ENCODE measurements around the gene EPB41L1. TPM values are rescaled to one million over a fixed set of nuclear protein-coding genes. Genes with fewer than 3 reads are reported as not detected.

The EPB41L1 gene
- total RNA-seq, 1 donor from 2014 or later: 54.8 TPM

DNA sequence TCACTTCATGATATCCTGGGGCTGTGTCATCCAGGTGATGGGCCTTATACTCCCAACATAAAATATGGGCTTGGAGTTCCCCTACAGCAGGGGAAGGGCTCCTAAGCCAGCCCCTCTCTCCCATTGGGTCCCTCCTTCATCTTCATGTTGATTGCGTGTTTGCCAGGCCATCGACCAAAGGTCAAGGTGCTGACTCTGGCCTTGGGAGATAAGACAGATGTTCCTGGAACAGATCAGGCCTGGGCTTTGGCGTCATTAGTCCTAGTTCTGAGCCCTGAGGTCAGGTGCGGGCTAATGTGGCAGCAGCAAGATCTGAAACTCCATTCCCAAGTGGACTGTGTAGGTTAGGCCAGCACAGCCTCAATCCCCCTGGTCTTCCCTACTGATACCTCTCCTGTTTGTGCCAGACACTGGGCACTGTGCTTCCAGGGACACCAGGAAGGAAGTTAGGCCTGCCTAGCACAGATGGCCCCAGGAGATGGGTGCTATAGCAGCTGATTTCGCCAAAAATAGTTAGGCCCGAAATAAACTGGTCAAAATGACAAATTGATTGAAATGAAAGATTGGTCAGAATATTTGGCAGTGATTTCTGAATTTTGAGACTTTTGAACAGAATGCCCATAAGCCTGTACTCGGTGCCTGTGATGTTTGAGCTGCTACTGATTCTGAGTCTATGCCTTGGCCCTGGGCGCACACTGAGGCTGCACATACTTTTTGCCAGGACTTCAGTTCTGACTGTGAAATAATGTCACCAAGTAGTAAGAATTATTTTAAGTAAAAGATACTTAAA, 28.8 kb downstream of the EPB41L1 start:
- Histone ChIP-seq H3K4me3 (no peak overlapping the region), H3K36me3 (peaks cover 0 to 44% of the 10 kb centered on the region in 2 donors), H3K4me1 (no peaks in the 10 kb centered on the region), H3K27me3 (no peaks in the 10 kb centered on the region), H3K9me3 (no peaks in the 10 kb centered on the region), H3K27ac (no peak overlapping the region)
- no peak for DNase-seq (ENCODE audit: extremely low spot score in 2 of 2)
- intact Hi-C loops (cut with DNase I): no loop called here
- TF ChIP-seq, protein P1, sequence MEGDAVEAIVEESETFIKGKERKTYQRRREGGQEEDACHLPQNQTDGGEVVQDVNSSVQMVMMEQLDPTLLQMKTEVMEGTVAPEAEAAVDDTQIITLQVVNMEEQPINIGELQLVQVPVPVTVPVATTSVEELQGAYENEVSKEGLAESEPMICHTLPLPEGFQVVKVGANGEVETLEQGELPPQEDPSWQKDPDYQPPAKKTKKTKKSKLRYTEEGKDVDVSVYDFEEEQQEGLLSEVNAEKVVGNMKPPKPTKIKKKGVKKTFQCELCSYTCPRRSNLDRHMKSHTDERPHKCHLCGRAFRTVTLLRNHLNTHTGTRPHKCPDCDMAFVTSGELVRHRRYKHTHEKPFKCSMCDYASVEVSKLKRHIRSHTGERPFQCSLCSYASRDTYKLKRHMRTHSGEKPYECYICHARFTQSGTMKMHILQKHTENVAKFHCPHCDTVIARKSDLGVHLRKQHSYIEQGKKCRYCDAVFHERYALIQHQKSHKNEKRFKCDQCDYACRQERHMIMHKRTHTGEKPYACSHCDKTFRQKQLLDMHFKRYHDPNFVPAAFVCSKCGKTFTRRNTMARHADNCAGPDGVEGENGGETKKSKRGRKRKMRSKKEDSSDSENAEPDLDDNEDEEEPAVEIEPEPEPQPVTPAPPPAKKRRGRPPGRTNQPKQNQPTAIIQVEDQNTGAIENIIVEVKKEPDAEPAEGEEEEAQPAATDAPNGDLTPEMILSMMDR (IDR thresholded peaks at IDR 0.05): no peak
- no peak for TF ChIP-seq POLR2A (IDR thresholded peaks at IDR 0.05)
- no peak for TF ChIP-seq POLR2AphosphoS5 (IDR thresholded peaks at IDR 0.05; ENCODE audit: insufficient read depth in 1 of 2, low read depth in 1 of 2)

DNA sequence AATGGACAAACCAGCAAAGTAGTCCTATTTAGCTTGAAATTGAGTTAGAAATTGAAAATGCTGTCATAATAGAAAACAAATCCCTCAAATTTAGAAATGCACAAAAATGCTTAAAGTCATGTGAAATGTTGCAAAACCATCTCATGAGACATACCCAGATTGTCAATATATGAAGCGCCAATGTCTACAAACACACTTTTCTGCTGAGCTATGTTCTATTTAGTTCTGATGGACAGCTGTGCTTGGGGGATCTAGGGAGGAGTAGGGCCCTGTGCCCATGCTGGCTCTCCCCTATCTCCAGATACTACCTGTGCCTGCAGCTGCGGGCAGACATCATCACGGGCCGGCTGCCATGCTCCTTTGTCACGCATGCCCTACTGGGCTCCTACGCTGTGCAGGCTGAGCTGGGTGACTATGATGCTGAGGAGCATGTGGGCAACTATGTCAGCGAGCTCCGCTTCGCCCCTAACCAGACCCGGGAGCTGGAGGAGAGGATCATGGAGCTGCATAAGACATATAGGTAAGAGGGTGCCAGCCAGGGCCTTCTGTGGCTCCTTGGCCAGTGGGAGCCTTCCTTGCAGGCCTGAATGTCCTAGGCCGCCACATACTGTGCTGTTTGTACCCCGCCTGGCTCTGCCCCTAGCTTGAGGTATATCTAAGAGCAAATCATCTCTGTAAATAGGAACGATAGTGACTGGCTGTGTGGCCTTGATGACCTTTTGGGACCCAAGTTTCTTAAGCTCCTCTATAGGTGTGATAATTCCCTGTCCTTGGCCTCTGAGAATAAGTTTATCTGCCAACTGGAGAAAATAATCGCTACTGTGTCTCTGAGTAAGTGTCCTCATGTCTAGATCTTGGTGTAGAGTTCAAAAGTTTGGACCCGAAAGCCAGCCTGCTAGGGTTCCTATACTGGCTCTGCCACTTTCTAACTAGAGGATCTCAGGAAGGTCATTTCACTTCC, 30.6 kb downstream of the EPB41L1 start:
- no peaks in the 10 kb centered on the region for H3K4me1 ChIP-seq
- H3K4me3 ChIP-seq: no peak overlapping the region
- DNase-seq (ENCODE audit: extremely low spot score in 2 of 2): no peak
- no peaks in the 10 kb centered on the region for H3K9me3 ChIP-seq
- H3K27me3 ChIP-seq: no peaks in the 10 kb centered on the region
- TF ChIP-seq, protein P1 (IDR thresholded peaks at IDR 0.05): no peak
- no peak for TF ChIP-seq POLR2AphosphoS5 (IDR thresholded peaks at IDR 0.05; ENCODE audit: insufficient read depth in 1 of 2, low read depth in 1 of 2)
- no peak for TF ChIP-seq POLR2A (IDR thresholded peaks at IDR 0.05)
- peaks cover 0 to 53% of the 10 kb centered on the region in 2 donors for H3K36me3 ChIP-seq
- intact Hi-C loops (cut with DNase I): no loop called here
- no peak overlapping the region for H3K27ac ChIP-seq

DNA sequence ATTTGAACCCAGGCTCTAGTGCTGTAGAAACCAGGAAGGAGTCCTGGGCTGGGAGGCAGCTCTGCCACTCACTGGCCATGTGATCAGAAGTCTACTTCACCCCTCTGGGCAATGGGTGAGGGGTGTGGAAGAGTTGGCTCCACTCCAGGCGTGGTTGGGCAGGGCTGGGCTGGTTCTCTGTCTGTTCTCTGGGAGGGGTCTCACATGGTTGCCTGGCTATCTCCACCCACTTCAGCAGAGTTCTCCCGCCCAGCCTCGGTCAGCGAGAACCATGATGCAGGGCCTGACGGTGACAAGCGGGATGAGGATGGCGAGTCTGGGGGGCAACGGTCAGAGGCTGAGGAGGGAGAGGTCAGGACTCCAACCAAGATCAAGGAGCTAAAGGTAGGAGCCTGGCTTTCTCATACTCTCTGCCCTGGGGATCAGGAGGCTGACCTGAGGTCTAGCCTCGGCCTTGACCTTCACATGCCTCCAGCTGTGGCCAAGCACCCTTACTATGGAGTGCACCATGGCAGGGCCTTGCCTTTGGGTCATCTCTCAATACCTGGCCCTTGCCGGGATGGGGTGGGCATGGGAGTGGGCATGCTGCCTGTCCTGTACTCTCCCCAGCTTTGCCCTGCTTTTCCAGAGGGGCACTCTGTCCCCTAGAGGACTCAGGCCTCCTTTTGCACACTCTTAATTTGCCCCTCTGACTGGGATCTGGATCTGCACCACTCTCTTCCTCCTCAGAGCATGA, 39.6 kb downstream of the EPB41L1 start:
- DNase-seq (ENCODE audit: extremely low spot score in 2 of 2): no peak
- intact Hi-C loops (cut with DNase I): no loop called here
- TF ChIP-seq POLR2AphosphoS5 (IDR thresholded peaks at IDR 0.05; ENCODE audit: insufficient read depth in 1 of 2, low read depth in 1 of 2) (no peak), POLR2A (IDR thresholded peaks at IDR 0.05) (no peak)
- TF ChIP-seq, protein P1 (IDR thresholded peaks at IDR 0.05): no peak
- no peaks in the 10 kb centered on the region for H3K27me3 ChIP-seq
- H3K27ac ChIP-seq: no peak overlapping the region
- no peaks in the 10 kb centered on the region for H3K4me1 ChIP-seq
- no peak overlapping the region for H3K4me3 ChIP-seq
- peaks cover 0 to 60% of the 10 kb centered on the region in 2 donors for H3K36me3 ChIP-seq
- H3K9me3 ChIP-seq: no peaks in the 10 kb centered on the region

DNA sequence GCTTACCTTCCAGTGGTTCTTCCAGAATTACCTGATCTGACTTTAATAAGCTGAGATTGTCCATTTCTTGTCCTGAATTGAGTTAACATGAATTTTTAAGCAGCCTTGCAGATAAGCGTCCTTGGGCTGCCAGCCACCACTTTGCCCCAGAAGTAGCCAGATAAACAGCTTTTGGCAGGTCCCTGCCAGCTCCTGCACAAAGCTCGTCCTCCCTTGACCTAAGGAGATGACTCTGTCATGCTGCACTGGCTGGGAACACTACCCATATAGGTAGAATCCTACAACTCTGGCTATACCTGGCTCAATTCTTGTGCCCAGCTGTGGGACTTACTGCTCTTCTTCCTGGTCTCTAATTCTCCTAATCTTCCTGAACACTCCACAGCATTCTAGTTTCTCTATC, 42.1 kb downstream of the EPB41L1 start:
- intact Hi-C loops (cut with DNase I): no loop called here
- no peaks in the 10 kb centered on the region for H3K9me3 ChIP-seq
- no peak overlapping the region for H3K4me3 ChIP-seq
- peaks cover 0 to 38% of the 10 kb centered on the region in 2 donors for H3K36me3 ChIP-seq
- no peak for DNase-seq (ENCODE audit: extremely low spot score in 2 of 2)
- TF ChIP-seq POLR2AphosphoS5 (IDR thresholded peaks at IDR 0.05; ENCODE audit: insufficient read depth in 1 of 2, low read depth in 1 of 2) (no peak), POLR2A (IDR thresholded peaks at IDR 0.05) (no peak)
- TF ChIP-seq, protein P1 (IDR thresholded peaks at IDR 0.05): no peak
- no peaks in the 10 kb centered on the region for H3K4me1 ChIP-seq
- no peak overlapping the region for H3K27ac ChIP-seq
- no peaks in the 10 kb centered on the region for H3K27me3 ChIP-seq

All from vagina (tissue), 2 donors.